ENCODE measurements around the gene CROCC.

GRCh38 chr1:16972189-16972895 lies 50.6 kb downstream of the CROCC start:
- no peak for TF ChIP-seq CTCF (optimal IDR thresholded peaks at IDR 0.05 in 1 of 3, IDR thresholded peaks at IDR 0.05 in 1 of 3, conservative IDR thresholded peaks at IDR 0.05 in 1 of 3; ENCODE audit: extremely low read depth in 1 of 3, insufficient read depth in 2 of 3, low read length in 3 of 3)
- TF ChIP-seq EZH2 (IDR thresholded peaks at IDR 0.05; ENCODE audit: low read length) = no peak
